ENCODE results near the gene IFITM5.

The IFITM5 gene

GRCh38 chr11:293852-294661 lies 5.3 kb downstream of the IFITM5 start:
- no peaks in the 10 kb centered on the region for H3F3A ChIP-seq (ENCODE audit: control insufficient read depth, insufficient read depth)
- H3K79me2 ChIP-seq (ENCODE audit: control insufficient read depth, low read length) = no peaks in the 10 kb centered on the region
- no peak overlapping the region for H3K27ac ChIP-seq (ENCODE audit: low read depth, low read length)
- no peaks in the 10 kb centered on the region for H3K36me3 ChIP-seq (ENCODE audit: control insufficient read depth, low read length)
- H3K9me2 ChIP-seq (replicated peaks; ENCODE audit: control insufficient read depth, low read length) = no peaks in the 10 kb centered on the region
- no peak overlapping the region for H3K4me2 ChIP-seq (ENCODE audit: low read length)
- no peak overlapping the region for H3K4me3 ChIP-seq (ENCODE audit: low read length)
- no peaks in the 10 kb centered on the region for H3K9me3 ChIP-seq (ENCODE audit: control insufficient read depth, insufficient read depth, low read length)
- TF ChIP-seq, protein P1, sequence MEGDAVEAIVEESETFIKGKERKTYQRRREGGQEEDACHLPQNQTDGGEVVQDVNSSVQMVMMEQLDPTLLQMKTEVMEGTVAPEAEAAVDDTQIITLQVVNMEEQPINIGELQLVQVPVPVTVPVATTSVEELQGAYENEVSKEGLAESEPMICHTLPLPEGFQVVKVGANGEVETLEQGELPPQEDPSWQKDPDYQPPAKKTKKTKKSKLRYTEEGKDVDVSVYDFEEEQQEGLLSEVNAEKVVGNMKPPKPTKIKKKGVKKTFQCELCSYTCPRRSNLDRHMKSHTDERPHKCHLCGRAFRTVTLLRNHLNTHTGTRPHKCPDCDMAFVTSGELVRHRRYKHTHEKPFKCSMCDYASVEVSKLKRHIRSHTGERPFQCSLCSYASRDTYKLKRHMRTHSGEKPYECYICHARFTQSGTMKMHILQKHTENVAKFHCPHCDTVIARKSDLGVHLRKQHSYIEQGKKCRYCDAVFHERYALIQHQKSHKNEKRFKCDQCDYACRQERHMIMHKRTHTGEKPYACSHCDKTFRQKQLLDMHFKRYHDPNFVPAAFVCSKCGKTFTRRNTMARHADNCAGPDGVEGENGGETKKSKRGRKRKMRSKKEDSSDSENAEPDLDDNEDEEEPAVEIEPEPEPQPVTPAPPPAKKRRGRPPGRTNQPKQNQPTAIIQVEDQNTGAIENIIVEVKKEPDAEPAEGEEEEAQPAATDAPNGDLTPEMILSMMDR (IDR thresholded peaks at IDR 0.05; ENCODE audit: low read depth, low read length, poor library complexity, severe bottlenecking) = no peak
- no peak for TF ChIP-seq EZH2phosphoT487 (IDR thresholded peaks at IDR 0.05; ENCODE audit: borderline replicate concordance, low read length)
- H4K20me1 ChIP-seq (ENCODE audit: control insufficient read depth, insufficient read depth, low read depth, low read length) = no peaks in the 10 kb centered on the region
- no peaks in the 10 kb centered on the region for H3K27me3 ChIP-seq (ENCODE audit: control insufficient read depth, low read length)
- H3K4me1 ChIP-seq (ENCODE audit: control insufficient read depth, low read length) = peaks cover 13% of the 10 kb centered on the region

DNA sequence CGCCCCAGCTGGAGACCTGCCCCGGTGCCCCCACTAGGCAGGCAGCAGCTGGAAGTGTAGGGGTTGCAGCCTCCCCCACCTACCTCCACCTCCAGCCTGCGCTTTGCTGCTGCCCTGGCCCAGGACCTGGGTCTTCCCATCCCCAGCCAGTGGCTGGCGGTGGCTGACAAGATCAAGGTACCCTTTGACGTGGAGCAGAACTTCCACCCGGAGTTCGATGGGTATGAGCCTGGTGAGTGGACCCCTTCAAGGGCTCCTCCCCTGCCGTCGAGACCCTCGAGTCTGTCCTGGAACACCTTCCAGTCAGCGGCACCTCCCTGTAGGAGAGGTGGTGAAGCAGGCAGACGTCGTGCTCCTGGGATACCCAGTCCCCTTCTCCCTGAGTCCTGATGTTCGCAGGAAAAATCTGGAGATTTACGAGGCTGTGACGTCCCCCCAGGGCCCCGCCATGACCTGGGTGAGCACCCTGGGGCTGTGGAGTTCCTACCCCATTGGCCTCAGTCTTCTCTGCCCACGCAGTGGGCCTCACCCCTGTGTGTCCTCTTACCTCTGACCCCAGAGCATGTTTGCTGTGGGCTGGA lies 6.0 kb downstream of the IFITM5 start:
- Histone ChIP-seq H3K4me2 (ENCODE audit: low read length) (no peak overlapping the region), H3K79me2 (ENCODE audit: control insufficient read depth, low read length) (no peaks in the 10 kb centered on the region), H3K4me3 (ENCODE audit: low read length) (no peak overlapping the region), H3K4me1 (ENCODE audit: control insufficient read depth, low read length) (peaks cover 16% of the 10 kb centered on the region), H4K20me1 (ENCODE audit: control insufficient read depth, insufficient read depth, low read depth, low read length) (no peaks in the 10 kb centered on the region), H3K9me3 (ENCODE audit: control insufficient read depth, insufficient read depth, low read length) (no peaks in the 10 kb centered on the region), H3K9me2 (replicated peaks; ENCODE audit: control insufficient read depth, low read length) (no peaks in the 10 kb centered on the region), H3F3A (ENCODE audit: control insufficient read depth, insufficient read depth) (no peaks in the 10 kb centered on the region), H3K36me3 (ENCODE audit: control insufficient read depth, low read length) (no peaks in the 10 kb centered on the region), H3K27me3 (ENCODE audit: control insufficient read depth, low read length) (peaks cover 3% of the 10 kb centered on the region), H3K27ac (ENCODE audit: low read depth, low read length) (no peak overlapping the region)
- no peak for TF ChIP-seq EZH2phosphoT487 (IDR thresholded peaks at IDR 0.05; ENCODE audit: borderline replicate concordance, low read length)
- TF ChIP-seq, protein P1 (IDR thresholded peaks at IDR 0.05; ENCODE audit: low read depth, low read length, poor library complexity, severe bottlenecking) = no peak

GRCh38 chr11:292211-293121 lies 6.9 kb downstream of the IFITM5 start:
- Histone ChIP-seq H4K20me1 (ENCODE audit: control insufficient read depth, insufficient read depth, low read depth, low read length) (no peaks in the 10 kb centered on the region), H3F3A (ENCODE audit: control insufficient read depth, insufficient read depth) (no peaks in the 10 kb centered on the region), H3K9me3 (ENCODE audit: control insufficient read depth, insufficient read depth, low read length) (no peaks in the 10 kb centered on the region), H3K4me2 (ENCODE audit: low read length) (no peak overlapping the region), H3K4me3 (ENCODE audit: low read length) (no peak overlapping the region), H3K9me2 (replicated peaks; ENCODE audit: control insufficient read depth, low read length) (no peaks in the 10 kb centered on the region), H3K4me1 (ENCODE audit: control insufficient read depth, low read length) (peaks cover 25% of the 10 kb centered on the region), H3K27ac (ENCODE audit: low read depth, low read length) (no peak overlapping the region), H3K27me3 (ENCODE audit: control insufficient read depth, low read length) (peaks cover 12% of the 10 kb centered on the region), H3K36me3 (ENCODE audit: control insufficient read depth, low read length) (no peaks in the 10 kb centered on the region), H3K79me2 (ENCODE audit: control insufficient read depth, low read length) (no peaks in the 10 kb centered on the region)
- TF ChIP-seq, protein P1 (IDR thresholded peaks at IDR 0.05; ENCODE audit: low read depth, low read length, poor library complexity, severe bottlenecking) = no peak
- no peak for TF ChIP-seq EZH2phosphoT487 (IDR thresholded peaks at IDR 0.05; ENCODE audit: borderline replicate concordance, low read length)

Data from DOHH2 (cell line).